ENCODE measurements around the gene SNPH. TPM values are rescaled to one million over a fixed set of nuclear protein-coding genes. Genes with fewer than 3 reads are reported as not detected.

Gene SNPH
- total RNA-seq, 1 donor from 2014 or later, result 3.3 TPM

DNA sequence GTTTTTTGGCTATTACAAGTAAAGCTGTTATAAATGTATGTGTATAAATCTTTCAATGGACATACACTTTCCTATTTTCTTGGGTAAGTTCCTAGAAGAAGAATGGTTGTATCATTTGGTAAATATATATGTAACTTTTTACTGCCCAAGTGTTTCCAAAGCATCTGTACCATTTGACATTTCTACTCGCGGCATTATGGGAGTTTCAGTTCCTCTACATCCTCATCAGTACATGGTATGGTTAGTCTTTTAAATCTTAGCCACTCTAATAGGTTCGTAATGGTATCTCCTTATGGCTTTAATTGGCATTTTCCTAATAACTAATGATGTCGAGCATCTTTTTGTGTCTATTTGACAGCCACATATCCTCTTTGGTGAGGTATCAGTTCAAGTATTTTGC is 12.9 kb downstream of the SNPH start:
- no peak overlapping the region for H3K4me3 Mint-ChIP-seq (ENCODE audit: low read depth)

DNA sequence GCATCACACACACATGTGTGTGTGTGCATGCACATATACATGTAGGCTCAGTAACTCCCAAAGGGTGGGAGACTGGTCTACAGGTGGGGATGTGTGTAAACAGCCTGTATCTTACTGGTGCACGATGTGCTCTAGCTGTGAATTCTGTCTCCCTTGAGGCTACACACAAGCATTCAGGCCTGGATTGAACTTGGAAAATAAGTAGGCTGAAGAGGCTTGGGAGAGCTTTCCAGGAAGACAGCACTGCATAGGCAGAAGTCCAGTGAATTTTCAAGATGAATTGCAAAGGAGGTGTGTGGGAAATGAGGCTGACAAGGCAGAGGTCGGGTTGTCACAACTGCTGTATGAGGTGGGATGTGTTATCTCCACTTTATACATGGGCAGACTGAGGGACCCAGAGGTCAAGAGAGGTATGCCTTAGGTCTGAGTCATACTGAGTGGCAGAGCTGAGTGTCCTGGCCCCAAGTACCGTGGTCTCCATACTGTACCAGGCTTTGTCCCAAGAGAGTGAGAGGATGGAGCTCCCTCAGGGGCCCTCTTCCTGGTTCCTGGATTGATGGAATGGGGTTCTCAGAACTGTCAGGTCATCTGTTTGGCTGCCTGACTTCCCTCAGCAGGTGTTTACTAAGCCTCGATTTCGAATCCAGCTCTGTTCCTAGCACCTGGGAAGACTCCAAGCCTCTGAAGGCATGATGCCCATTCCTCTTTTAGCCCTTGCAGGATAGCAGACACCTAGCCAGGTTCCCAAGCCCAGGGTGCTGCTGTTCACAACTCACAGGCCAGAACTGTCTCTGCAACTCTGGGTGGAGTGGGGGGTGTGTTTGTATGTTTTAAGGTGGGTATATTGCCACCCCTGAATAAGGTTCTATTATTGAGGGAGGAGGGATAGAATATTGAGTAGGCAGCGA is 14.4 kb downstream of the SNPH start:
- Mint-ChIP-seq H3K36me3 (ENCODE audit: insufficient read depth) (no peaks in the 10 kb centered on the region), H3K9me3 (ENCODE audit: low read depth) (no peaks in the 10 kb centered on the region), H3K4me1 (ENCODE audit: low read depth) (peaks cover 3% of the 10 kb centered on the region), H3K27me3 (no peaks in the 10 kb centered on the region), H3K4me3 (ENCODE audit: low read depth) (no peak overlapping the region), H3K27ac (no peak overlapping the region)
- TF ChIP-seq, protein P1, sequence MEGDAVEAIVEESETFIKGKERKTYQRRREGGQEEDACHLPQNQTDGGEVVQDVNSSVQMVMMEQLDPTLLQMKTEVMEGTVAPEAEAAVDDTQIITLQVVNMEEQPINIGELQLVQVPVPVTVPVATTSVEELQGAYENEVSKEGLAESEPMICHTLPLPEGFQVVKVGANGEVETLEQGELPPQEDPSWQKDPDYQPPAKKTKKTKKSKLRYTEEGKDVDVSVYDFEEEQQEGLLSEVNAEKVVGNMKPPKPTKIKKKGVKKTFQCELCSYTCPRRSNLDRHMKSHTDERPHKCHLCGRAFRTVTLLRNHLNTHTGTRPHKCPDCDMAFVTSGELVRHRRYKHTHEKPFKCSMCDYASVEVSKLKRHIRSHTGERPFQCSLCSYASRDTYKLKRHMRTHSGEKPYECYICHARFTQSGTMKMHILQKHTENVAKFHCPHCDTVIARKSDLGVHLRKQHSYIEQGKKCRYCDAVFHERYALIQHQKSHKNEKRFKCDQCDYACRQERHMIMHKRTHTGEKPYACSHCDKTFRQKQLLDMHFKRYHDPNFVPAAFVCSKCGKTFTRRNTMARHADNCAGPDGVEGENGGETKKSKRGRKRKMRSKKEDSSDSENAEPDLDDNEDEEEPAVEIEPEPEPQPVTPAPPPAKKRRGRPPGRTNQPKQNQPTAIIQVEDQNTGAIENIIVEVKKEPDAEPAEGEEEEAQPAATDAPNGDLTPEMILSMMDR (IDR thresholded peaks at IDR 0.05; ENCODE audit: unreplicated experiment), result no peak
- DNase-seq (ENCODE audit: low spot score, unreplicated experiment), result no peak

More for the DNA sequence above, 12.9 kb downstream of the SNPH start:
- H3K9me3 Mint-ChIP-seq (ENCODE audit: low read depth), result no peaks in the 10 kb centered on the region
- H3K27me3 Mint-ChIP-seq, result no peaks in the 10 kb centered on the region
- no peaks in the 10 kb centered on the region for H3K36me3 Mint-ChIP-seq (ENCODE audit: insufficient read depth)
- TF ChIP-seq, protein P1 (IDR thresholded peaks at IDR 0.05; ENCODE audit: unreplicated experiment), result no peak
- H3K4me1 Mint-ChIP-seq (ENCODE audit: low read depth), result peaks cover 3% of the 10 kb centered on the region
- no peak for DNase-seq (ENCODE audit: low spot score, unreplicated experiment)
- no peak overlapping the region for H3K27ac Mint-ChIP-seq

DNA sequence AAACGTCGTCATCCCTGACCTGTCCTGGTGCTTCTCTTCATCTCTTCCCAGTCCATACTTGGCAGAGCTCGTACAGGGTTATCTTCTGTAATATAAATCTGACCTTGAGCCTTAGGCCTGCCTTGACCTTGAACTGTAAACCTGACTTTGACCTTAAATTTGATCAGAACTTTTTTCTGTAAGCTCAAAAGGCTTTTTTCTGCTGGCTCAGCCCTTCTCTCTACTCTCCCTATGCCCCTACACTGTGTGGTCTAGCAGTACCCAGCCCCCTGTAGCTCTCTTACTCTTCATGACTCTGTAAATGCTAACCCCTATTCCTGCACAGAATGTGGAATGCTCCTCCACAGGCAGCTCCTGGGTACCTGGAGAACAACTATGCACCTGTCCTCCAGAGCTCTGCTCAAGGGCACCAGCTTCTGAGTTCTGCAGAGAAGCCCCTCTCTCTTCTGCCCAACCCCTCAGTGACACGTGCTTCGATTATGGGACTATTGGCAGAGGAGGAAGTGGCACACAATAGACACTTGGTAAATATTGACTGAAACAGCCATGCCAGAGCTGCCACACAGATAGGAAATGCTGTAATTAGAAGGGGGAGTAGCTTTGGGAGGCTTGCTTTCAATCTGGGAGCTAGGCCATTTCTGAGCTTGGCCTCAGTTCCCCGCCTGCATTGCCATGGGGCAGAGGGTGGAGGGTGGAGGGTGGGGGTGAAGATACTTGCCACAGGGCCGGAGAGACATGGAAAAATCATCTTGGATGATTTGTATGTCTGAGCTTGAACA is 15.4 kb downstream of the SNPH start:
- TF ChIP-seq, protein P1 (IDR thresholded peaks at IDR 0.05; ENCODE audit: unreplicated experiment), result no peak
- peaks cover 3% of the 10 kb centered on the region for H3K4me1 Mint-ChIP-seq (ENCODE audit: low read depth)
- DNase-seq (ENCODE audit: low spot score, unreplicated experiment), result no peak
- no peaks in the 10 kb centered on the region for H3K9me3 Mint-ChIP-seq (ENCODE audit: low read depth)
- no peak overlapping the region for H3K4me3 Mint-ChIP-seq (ENCODE audit: low read depth)
- H3K27me3 Mint-ChIP-seq, result no peaks in the 10 kb centered on the region
- no peaks in the 10 kb centered on the region for H3K36me3 Mint-ChIP-seq (ENCODE audit: insufficient read depth)
- H3K27ac Mint-ChIP-seq, result peak overlapping the region; percentile 29

DNA sequence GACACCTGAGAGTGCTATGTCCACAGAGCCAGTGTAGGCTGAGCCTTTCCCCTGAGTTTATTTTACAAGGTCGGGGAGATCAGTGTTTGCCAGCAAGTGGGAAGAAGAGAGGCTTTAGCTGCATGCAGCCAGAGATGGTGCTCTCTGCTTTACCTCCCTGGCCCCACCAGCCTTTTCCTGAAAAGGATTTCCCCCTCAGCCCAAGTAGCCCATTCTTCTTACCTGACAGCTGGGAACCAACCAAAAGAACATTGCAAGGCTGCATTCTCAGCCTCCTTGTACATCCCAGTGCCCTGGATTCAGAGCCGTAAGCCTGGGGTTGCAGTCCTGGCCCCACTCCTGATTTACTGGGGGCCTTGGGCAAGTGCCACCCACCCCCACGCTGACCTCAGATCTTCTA is 16.9 kb downstream of the SNPH start:
- no peaks in the 10 kb centered on the region for H3K9me3 Mint-ChIP-seq (ENCODE audit: low read depth)
- H3K36me3 Mint-ChIP-seq (ENCODE audit: insufficient read depth), result no peaks in the 10 kb centered on the region
- peaks cover 3% of the 10 kb centered on the region for H3K4me1 Mint-ChIP-seq (ENCODE audit: low read depth)
- TF ChIP-seq, protein P1 (IDR thresholded peaks at IDR 0.05; ENCODE audit: unreplicated experiment), result no peak
- H3K27me3 Mint-ChIP-seq, result no peaks in the 10 kb centered on the region
- H3K27ac Mint-ChIP-seq, result no peak overlapping the region
- no peak overlapping the region for H3K4me3 Mint-ChIP-seq (ENCODE audit: low read depth)
- no peak for DNase-seq (ENCODE audit: low spot score, unreplicated experiment)

All from progenitor cell of endocrine pancreas (in vitro differentiated cells).